Erythroblast (primary cell): ENCODE data around the gene CDK11B.
"Not testable (repeated sequence)": the region's sequence is repeated elsewhere in the genome, so short reads cannot be mapped to it uniquely, and the experiment has no call there.

ENCODE experiments used
- GATA1 ChIP-seq: IDR thresholded peaks from 2 replicates; pipeline ENCODE4 v1.6.1; 2011; ENCODE audit warnings: low read depth, mild to moderate bottlenecking, control low read depth, low read length, moderate library complexity
- POLR2A ChIP-seq: IDR thresholded peaks from 2 replicates; pipeline ENCODE4 v1.6.1; 2011; ENCODE audit warnings: mild to moderate bottlenecking, low read length

- TF ChIP-seq POLR2A, GATA1: not testable (repeated sequence)
These were observed 41.8 kb upstream of the CDK11B start for GRCh38 chr1:1700557-1700956.
